HK-2 (cell line): ENCODE results near the gene NT5DC3.
"Not testable (repeated sequence)": the region's sequence is repeated elsewhere in the genome, so short reads cannot be mapped to it uniquely, and the experiment has no call there.

Source experiments
- DNase-seq: peaks from one replicate; pipeline ENCODE4 v3.0.0-alpha.2; 2018; ENCODE audit not compliant: unreplicated experiment

NT5DC3 gene

DNA sequence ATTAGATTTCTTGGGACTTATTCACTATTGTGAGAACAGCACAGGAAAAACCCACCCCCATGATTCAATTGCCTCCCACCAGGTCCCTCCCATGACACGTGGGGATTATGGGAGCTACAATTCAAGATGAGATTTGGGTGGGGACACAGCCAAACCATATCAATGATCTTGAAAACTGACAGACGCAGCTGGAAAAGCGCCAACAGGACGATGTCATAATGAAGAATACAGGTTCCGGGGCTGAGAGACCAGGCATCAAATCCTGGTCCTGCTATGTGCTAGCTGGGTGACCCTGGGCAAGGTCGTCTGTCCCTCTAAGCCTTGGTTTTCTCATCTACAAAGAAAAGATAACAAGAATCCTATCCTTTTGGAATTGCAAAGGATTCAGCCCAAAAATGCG lies 31.4 kb downstream of the NT5DC3 start:
- DNase-seq = not testable (repeated sequence)

DNA sequence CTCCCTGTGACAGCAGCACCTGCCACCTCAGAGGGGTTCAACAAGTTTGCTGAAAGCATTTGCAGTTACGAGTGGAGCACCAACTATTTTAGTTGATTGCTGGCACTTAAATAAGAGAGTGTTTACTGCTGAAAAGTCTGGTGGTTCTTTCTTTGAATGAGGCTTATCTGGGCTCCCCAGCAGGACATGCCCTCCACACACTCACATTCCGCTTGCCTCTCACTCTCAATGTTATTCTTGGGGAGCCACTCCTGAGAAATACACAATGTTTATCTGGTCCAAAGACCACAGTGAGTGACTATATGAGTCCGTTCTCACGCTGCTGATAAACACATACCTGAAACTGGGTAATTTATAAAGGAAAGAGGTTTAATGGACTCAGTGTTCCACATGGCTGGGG lies 31.9 kb downstream of the NT5DC3 start:
- no peak for DNase-seq

DNA sequence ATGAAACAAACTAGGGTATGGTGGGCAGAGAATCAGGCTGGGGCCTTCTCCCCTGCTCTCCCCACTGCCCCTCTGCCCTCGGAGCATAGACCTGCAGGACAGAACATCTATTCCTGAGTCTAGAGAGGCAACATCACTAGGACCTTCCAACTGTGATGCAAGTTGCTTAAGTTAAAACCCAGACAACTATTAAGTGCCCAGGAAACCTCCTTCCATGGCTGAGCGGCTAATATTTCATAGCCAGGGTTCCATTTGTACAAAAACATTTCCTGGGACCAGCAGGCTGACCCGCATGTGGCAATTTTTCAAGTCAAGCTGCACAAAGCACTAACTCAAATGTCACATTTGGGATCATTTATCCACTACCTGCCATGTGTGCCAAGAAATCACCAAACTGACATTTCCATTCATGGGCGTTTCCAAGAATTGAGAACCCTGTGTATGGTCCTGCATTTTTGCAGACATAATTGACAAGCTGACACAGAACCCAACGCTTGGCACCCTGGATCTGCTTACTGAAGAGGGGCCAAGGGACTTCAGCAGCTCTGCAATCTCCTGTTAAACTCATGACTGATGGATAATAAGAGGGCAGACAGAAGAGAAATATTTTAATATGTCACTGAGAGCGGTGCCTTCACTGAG lies 32.7 kb downstream of the NT5DC3 start:
- no peak for DNase-seq

DNA sequence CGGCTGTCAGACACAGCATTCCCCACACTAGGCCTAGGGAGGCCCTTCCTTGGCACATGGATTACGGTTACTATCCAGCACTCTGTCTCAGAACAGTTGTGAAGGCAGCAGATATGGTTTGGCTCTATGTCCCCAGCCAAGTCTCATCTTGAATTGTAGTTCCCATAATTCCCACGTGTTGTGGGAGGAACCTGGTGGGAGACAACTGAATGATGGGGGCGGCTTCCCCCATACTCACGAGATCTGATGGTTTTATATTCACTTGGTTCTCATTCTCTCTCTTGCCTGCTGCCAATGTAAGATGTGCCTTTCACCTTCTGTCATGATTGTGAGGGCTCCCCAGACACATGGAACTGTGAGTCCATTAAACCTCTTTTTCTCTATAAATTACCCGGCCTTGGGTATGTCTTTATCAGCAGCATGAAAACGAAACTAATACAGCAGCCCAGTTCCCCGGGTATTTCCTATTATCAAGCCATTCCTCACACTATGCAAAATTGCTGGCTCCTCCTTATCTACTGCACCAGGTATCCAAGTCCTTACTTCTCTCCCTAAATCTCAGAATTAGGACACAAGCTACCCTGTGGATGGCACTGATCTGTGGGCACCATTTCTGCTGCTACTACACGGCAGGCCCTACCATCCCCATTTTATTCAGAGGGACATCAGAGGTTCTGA lies 33.3 kb downstream of the NT5DC3 start:
- DNase-seq = no peak

DNA sequence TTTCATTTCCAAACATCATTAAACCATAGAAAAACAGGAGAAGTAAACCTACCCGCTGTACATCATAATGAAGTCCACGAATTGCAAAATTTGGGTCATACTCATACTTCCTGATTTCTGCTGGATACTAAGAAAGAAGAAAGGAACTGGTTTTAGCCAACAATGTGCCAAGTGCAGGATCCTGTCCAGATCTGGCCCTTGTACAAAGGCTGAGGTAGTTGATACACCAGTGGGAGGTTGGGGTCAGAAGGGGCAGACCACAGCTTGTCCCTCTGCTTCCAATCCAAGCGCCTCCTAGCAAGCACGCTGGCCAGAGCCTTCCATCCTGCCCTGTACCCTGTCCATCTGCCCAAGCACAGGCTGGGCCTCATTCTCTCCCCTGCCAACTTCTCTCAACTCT lies 34.2 kb downstream of the NT5DC3 start:
- no peak for DNase-seq

DNA sequence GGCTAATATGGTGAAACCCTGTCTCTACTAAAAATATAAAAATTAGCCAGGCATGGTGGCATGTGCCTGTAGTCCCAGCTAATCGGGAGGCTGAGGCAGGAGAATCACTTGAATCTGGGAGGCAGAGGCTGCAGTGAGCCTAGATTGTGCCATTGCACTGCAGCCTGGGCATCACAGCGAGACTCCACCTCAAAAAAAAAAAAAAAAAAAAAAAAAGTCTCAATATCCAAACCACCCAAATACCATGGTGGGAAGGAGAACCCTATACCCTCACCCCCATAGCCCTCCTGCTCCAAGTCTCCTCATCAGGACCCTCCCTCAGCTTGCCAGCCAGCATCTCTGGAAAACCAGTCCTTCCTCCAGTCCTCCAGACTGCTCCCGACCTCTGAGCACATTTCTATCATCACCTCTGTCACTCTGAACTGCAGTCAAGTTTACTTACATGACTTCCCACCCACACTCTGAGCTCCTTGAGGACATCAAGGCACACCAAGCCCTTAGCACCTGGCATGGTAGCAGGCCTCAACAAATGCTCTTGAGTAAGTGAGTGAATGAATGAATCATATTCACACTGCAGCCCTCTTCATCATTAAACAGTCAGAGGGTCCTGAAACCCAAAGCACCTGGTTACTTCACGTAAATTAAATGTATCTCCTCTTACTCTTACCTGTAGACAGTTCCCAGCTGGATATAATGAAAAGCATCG lies 35.2 kb downstream of the NT5DC3 start:
- DNase-seq = no peak

DNA sequence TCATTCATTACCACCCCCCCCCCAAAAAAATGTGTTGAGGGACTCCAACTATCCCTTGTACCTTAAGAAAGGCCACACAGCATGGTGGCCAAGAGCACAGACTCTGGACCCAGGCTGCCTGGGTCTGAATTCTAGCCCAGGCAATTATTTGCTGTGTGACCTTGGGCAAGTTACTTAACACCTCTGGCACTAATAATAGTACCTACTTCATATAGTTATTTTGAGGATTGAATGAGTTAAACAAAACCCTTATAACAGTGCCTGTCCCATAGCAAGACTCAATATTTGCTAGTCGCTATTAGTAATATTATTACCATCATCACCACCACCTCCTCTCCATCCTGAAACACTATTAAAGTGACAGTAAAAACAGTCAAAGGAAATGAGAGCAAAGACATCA lies 37.2 kb downstream of the NT5DC3 start:
- no peak for DNase-seq

DNA sequence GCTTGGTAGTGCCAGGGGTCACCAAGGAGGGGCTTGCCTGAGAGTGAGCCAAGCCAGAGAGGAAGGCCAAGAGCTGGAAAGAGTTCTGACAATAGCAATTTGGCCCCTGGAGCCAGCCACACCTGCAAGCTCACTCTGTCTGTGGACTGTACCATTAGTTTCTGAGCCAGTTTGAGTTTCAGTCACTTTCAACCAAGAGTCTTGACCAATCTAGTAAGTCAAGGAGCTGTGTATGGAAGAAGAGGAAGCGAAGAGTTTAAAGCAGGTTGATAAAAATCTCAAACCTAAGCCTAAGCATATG lies 38.5 kb downstream of the NT5DC3 start:
- no peak for DNase-seq

DNA sequence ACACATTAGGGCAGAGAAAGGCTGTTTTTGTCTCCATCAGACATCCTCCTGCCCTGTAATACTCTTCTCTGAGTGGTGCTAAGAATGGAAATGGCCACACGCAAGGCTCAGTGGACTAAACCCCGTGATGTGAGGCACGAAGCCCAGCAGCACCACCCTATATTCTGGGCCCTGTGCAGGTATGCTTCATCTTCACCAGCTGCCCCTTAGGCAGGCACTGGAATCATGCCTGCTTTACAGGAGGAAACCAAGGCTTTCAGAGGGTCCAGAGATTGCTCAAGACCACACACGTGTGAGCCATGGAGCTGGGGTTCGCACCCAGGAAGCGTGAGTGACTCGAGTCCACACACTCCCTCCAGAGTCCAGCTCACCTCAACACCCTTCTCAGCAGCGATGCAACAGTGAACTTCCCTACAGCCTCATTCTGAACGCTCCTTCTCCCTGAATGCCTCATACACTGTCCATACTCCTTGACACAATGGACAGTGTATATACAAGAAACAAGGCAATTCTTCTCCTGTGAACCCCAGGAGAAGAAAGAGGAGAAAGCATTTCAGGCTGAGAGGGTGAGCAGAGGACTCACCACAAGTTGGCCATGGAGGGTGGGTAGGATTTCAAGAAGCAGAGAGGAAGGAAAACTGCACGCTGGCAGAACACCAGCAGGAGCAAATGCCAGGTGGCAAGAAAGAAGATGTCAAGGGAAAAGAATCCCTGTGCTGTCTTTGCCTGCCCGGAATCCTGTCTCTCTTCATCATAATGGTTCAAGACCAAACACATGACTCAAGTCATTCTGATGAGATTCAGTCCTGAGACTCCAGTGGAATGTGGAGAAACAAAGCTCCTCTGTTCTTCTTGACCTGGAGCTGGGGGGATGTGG lies 39.1 kb downstream of the NT5DC3 start:
- DNase-seq = no peak

DNA sequence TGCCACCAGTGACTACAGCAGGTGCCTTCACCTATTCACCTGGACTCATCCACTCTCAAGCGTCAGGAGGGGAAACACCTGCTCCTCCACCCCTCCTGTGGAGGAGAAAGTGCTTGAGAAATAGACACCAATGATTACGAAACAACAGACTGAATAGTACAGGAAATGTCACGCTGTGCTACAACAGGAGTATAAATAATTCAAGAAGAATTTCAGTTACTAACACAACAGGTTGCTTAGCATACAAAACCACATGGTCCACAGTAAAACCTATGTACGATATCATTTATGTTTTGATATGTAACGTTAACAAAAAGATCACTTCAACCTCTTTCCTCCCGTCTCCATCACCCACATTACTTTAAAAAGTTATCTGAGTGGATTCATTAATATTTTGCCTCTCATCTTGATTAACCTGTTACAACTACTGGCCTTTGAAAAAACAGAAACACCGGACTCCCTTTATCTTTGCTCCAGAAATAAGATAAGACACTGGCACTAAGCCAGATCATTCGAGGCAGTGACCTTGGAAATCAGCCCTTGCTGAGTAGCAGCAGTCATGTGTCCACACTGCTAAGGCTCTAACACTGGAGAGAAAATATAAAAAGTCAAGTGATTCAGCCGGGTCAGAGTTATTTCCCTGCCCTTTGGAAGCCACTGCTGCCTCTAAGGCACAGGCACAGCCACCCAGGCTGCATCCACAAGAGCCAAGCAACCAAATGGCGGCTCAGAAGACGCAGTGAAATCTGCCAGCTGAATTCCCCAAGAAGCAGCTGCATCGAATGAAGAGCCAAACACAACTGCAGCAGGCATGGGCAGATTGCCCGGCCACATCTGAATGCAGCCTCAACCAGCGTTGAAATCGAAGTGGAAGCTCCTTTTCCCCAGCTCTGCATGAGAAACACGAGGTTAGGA lies 40.9 kb downstream of the NT5DC3 start:
- DNase-seq = no peak

DNA sequence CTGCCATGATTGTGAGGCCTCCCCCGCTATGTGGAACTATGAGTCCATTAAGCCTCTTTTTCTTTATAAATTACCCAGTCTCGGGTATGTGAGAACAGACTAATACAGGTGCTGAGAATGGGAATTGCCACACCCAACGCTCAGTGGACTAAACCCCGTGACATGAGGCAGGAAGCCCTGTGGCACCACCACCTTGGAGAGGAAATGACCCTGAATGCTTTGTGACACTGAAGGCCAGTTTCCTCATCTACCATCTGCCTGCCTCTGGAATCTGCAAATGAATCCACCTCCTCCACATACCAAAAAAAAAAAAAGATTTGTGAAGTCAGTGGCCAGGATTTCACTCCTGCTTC lies 41.6 kb downstream of the NT5DC3 start:
- DNase-seq = no peak

DNA sequence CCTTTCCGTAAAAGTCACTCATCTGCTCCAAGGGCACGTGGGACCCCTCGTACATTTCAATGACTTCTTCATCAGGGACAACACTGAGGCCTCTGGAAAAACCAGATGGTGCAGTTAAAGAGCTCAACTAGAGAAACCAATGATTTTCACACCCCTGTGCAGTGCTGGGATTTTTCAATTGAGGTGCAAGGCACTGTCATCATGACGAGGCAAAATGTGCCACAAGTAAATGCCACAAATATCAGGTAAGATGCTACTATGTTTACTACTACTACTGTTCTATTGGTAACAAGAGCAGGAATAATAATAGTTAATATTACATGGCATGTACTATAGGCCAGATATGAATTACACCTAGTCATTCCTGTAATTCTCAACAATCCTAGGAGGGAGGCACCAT lies 42.4 kb downstream of the NT5DC3 start:
- no peak for DNase-seq

DNA sequence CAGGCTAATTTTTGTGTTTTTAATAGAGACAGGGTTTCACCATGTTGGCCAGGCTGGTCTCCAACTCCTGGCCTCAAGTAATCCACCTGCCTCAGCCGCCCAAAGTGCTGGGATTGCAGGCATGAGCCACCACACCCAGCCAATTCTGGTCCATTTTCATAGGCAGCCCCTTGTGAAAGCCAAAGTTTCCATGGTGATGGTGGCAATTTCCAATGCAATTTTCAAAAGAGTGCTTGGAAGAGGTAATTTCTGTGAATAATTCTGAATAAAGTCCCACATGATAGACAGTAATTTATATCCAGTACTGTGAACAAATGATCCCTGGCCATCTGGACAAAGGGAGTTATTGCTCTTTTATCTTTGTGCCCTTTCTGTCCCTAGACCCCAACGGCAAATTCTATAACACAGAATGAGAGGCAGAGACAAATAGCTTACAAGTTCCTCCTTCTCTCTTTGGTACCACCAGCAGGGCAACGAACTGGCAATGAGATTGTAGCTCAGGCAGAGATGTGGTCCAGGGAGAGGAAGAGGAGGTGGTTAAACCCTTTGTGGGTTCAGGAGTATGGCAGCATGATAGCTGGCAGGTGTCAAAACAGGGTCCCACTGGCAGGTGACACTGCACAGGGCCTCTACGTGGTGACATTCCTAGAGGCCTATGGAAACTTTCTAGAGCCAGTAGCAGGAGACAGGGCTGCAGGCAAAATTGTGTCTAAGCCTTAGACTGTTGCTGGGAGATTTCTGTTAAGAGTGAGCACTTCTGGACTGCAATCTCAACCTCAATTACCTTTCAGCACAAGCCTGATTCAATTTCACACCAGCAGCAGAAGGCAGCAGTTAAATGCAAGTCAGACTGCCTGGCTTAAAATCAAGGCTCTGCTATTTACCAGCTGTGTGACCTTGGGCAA lies 46.5 kb downstream of the NT5DC3 start:
- no peak for DNase-seq

DNA sequence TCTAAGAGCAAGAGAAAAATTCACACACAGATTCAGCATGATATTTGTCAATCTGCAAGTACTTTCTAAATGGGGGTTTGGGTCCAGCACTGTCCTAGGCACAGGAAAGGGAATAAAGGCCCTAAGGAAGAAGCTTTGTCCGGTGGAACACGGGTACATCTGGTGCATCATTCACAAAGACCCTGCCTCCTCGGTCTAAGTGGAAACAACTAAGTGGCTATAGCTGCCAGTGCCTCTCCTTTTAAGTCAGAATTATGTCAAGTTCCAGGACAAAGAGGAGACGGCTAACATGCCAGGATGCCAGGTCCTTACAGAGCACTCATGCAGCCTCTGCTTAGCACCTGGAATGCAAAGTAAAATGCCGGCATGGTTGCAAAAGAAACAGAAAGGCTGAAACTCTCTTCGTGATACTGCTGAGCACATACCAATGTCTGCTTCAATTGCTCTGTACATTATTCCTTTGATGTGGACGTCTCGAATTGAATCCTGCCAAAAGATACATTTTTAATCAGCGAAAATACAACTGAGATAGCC lies 47.5 kb downstream of the NT5DC3 start:
- DNase-seq = no peak

DNA sequence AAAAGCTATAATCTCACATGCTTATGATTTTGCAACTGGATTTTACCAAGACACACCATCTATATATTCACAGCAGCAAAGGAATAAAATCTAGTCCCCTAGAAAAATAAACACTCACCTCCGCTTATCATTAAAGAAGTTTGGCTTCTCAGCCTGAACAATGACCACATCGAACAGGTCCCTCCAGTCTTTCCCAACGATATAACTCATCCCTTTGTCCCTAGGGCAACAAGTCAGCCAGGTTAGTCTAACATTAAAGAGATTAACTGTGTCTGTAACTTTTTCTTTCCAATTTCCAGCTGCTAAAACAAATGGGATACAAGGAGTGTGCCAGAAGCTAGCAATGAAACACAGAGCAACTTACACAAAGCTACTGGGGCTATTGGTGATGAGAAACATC lies 48.0 kb downstream of the NT5DC3 start:
- no peak for DNase-seq

DNA sequence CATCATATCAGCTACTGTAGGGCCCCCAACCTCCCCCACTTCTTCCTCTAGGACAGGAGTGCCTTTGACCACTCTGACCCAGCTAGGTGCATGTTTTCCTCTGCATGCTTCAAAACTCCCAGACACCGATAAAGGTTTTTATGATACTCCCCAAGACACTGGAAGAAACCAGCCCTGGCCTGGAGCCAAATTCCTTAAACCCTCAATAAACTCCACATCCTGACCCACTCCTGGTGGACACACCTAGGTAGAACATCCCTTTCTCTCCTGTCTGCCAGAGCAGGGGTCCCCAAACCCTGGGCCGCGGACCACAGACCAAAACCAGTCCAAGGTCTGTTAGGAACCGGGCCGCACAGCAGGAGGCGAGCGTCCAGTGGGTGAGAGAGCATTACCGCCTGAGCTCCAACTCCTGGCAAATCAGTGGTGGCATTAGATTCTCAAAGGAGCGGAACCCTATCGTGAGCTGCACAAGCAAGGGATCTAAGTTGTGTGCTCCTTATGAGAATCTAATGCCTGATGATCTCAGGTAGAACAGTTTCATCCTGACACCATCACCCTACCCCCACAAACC lies 49.6 kb downstream of the NT5DC3 start:
- no peak for DNase-seq

DNA sequence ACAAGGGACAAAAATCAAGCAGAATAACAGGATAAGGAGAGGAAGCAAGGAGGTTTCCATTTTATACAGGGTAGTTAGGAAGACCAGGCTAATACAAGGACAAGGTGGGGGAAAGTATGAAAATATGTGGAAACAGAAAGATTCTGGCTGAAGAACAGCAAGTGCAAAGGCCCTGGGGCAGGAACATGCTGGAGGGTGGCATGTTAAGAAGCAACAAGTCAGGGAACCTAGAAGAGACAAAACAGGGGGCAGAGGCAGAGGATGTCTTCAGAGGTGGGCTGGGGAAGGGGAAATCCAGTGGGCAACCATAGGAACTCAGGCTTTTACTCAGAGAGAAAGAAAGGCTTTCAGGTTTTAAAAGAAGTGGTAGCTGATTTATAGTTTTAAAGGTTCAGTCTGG lies 54.8 kb downstream of the NT5DC3 start:
- DNase-seq = no peak

DNA sequence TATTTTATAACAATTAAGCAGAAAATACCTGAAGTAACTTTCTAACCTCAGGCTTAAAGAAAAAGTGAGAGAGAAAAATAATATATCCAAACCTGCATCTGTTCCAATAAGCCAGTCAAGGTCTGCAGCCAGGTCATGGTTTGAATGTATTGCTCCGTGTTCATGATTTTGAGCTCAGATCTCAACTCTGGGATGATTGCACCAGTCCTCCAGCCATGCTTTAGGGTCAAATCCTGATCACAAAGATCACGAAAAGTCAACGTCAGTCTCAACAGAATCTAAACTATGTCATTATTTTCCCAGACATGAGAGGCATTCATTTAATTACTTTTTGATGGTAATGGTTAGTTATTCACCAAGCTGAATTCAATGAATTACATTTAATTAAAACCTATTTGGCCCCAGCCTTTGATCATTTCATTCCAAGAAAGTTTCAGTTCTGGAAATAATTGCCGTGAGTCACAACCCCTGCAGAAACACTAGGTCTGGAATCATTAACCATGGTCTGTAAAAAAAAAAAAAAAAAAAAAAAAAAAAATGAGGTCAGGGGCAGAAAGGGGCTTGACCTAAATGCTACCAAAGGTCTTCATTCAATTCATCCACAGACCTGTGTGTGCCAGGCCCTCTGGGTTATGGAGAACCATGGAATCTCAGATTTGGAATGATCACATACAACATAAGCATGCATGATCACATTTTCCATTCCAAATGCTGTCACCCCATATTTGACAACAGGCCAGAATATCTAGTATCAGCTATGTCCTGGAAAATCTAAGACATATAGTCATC lies 55.6 kb downstream of the NT5DC3 start:
- no peak for DNase-seq
